ENCODE measurements around the gene TRIM41.
A peak's percentile ranks its signal among the peaks of the same experiment; 100 is the strongest.
"Not testable (repeated sequence)": the region's sequence is repeated elsewhere in the genome, so short reads cannot be mapped to it uniquely, and the experiment has no call there.

TRIM41 gene

DNA sequence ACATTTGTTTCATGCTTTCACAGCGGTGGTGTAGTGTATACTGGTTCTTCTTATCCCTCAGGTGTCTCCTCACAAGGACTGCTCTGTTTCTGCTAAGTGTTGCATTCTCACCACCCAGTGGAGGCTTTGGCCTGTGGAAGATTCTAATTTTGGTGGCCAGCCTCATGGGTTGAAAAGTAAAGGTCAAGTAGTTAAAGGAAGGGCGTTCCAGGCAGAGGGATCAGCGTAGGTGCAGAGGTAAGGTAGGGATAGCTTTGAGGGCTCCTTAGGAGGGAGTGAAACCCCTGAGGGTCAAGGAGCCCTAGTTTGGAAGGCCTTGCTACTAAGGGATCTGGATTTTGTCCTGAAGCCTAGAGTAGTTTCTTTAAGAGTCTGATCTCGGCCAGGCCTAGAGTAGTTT, 25.2 kb downstream of the TRIM41 start:
- DNase-seq (ENCODE audit: low read depth in 2 of 2) = no peak

DNA sequence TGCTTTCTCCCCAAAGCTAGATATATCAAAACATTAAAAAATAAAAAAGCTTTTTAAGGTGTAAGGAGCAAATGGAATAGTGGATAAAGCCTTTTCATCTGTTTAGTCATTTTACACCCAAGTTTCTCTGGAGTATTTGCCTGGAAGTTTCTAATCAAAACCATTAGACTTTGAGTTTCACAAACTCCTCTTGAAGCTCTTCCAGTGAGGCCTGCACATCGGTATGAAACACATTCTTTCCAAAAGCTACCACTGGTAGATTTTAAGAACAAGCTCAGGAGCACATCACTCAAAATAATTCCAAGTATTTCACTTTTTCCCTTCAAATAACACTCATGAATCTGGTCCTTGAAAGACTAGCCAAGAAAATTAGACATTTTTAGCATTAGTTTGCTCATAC, 32.2 kb downstream of the TRIM41 start:
- no peak for DNase-seq (ENCODE audit: low read depth in 2 of 2)

DNA sequence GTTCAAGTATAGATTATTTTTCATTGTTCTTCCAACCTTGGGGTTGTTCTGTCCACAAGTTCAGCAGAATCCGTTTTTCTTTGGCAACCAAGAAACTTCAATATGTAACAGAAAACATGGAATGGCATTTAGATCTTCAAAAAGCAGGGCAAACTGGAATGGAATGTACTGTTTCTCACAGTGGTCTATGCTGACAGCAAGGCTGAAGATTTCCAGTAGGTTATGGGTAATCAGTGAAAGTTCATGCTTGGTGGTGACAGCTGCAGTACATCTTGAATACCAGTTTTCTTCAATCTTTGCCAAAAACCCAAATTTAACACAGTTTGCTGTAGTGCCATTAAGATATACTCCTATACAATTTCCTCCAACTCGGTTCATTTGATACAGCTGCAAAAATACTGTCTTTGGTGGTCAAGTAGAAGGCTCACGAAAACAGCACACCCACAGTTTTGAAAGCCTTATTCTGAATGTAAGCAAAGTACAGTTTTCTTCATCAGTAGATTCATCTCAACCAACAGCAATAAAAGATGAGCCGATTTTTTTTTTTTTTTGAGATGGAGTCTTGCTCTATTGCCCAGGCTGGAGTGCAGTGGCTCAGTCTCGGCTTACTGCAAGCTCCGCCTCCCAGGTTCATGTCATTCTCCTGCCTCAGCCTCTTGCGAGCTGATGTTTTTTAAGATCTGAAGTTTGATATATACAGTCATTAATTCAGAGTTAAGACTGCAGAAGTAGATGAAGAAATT, 32.9 kb downstream of the TRIM41 start:
- DNase-seq (ENCODE audit: low read depth in 2 of 2) = no peak

DNA sequence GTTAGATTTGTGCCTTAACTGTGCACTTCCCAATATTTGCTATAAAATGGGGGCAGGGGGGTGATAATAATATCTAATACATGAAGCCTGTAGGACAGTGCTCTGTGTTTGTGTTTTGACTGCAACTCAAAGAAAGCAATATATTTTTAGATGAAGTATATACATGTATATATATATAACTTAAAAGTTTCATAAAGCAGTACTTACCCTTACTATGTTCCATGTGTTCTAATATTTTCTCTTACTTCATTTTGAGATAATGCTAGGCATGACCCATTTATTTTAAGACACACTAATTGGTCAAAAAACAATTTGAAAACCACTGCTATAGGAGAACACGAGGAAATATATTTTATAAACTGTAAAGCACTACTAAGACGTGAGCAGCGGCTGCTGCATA, 35.5 kb downstream of the TRIM41 start:
- DNase-seq (ENCODE audit: low read depth in 2 of 2) = no peak

DNA sequence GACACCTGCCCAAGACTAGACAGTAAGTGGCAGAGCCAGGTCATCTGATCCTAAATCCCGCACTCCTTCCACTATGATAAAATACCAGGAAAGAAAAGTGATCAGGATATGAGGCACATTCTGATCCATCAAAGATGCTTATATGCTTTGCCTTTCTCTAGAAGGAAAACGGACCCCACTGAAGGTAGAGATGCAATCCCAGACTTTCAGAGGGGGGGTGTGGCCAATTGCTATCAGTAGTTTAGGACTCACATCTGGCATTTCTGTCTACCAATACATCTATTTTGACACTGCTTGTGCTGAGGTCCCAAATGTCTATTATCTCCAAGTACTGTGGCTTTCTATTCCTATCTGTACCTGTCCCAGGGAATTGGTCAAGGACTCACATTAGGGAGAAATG, 36.2 kb downstream of the TRIM41 start:
- DNase-seq (ENCODE audit: low read depth in 2 of 2) = no peak

DNA sequence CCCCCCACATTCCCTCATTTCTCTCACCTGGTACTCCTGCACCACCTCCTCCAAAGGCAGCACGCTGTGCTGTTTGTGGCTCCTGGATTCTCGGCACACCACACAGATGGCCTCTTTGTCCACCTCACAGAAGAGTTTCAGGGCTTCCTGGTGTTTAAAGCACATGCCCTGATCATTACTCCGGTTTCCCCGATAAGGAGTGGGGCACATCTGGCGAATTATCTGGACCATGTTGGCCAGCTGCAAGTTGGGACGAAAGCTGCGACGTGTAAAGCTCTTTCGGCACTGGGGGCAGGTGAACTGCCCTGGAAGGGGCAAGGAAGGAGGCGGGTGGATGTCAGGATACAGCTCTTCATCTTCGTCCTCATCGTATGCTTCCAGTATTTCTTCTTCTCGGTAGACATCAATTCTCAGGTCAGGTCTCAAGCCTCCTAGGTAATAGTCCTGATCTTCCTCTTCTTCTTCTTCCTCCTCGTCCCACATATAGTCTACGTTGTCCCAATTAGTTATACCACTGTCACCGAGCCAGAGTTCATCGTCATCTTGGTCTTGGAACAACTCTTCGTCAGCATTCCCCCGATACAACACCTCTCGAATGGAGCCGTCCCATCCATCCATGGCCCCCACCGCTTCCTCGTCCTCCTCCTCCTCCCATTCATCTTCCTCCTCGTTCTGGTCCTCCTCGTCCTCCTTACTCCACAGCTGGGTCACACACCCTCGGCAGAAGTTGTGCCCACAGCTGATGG, 37.1 kb downstream of the TRIM41 start:
- no peak for DNase-seq (ENCODE audit: low read depth in 2 of 2)

DNA sequence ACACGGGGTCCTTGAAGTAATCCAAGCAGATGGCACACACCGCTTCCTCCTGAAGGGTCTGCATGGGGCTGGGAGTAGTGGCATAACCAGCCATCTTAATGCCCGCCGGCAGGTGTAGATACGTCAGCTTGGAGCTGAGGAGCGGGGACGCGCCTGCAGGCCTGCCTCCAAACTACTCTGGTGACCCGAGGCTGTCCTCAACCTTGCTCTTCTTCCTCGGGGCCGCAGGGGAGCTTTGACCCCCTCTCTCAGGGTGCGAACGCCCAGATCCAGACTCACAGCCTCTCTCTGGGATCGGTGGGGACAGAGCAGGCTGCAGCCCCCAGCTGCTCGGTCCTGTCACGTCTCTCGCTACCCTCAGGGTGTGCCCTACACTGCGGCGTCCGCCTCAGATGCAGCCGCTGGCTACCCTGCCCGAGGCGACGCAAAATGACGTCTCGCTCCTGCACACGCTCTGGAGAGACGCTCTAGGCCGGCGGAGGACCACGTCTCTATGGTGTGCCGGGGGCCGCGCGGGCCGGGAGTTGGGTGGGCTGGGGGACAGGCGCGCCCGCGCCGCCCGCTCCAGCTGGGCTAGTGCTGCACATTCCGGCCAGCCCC, 37.7 kb downstream of the TRIM41 start, which contains the start of gene TRIM52:
Gene TRIM52, minus strand, starts transcription at position 424 of the 600 bp plus-strand sequence. Its CDS starts 330 bp downstream, at position 94.
- peak; percentile 84 to 87 for DNase-seq (ENCODE audit: low read depth in 2 of 2)

DNA sequence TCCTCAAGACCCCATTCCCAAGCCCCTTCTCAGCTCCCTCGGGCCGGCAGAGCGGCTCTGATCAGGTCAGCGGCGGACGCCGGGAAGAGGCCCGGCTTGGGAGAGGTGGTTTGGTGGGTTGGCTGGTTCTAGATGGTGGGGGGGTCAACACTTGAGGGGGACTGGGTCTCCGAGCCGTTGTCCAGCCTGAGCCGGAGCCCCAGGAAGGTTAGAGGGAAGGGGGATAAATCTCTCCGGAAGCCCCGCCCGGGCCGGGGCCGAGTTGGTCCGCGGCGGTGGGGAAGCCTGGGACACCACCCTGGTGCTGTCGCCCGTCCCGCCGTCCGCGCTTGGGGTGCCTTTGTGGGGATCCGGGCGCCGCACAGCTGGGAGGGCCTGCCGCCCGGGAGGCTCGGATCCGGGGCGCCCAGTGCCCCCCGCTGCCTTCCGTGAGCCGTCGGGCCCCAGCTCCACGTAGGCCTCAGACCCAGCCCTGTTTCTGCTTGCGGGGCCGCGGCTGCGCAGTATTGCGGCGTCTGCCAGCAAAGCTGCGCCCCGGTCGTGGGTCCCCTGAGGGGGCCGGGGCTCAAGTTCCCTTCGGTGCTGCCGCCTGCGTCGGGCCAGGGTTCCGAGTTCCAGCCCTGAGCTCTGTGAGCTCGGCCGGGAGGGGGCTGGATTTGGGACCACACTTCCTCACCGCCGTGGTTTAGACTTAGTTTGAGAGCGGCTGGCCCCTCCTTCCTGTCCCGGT, 38.4 kb downstream of the TRIM41 start:
- DNase-seq (ENCODE audit: low read depth in 2 of 2) = peak; percentile 61

DNA sequence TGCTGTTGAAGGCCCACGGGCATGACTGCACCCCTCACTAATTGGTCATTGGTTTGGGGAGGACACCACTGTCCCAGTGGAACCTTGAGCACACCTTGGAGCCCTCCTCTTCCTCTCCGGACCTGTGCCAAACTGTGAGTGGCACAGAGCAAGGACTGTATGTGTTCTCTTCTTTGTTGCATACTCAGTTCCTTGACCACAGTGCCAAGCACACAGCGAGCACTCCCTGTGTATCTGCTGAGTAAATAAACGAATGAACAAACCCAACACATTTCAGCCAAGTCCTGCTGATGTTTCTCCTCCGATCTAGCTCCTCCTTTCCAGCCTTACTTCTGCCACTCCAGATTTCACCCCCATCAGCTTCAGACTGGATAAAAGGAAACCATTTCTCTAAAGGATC, 40.6 kb downstream of the TRIM41 start:
- DNase-seq (ENCODE audit: low read depth in 2 of 2) = no peak

DNA sequence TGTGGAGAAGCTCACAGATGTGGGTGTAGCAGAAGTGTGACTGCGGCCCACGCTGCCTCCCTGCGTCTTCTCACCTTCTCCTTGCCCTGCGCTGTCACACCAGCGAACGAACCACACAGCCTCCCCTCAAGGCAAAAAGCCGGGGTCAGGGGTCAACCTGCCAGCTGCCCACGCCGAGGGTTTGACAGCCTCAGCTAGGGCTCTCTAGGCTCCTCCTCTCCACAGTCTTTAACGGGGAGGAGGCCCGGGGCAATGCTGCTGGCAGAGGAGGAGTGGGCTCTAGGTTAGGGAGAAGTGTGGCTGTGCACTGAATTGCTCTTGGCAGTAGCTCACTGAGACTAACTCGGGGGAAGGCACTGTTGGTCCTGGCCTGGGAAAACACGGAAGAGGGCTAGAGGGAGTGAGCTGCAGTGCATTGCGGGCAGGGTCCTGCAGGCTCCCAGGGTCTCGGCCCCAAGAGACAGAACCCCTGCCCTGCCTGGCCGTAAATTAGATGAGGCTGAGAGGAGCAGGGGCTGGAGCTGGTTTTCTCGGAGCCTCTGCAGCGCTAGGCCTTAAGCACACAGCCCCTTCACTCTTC, 42.1 kb downstream of the TRIM41 start:
- DNase-seq (ENCODE audit: low read depth in 2 of 2) = no peak

DNA sequence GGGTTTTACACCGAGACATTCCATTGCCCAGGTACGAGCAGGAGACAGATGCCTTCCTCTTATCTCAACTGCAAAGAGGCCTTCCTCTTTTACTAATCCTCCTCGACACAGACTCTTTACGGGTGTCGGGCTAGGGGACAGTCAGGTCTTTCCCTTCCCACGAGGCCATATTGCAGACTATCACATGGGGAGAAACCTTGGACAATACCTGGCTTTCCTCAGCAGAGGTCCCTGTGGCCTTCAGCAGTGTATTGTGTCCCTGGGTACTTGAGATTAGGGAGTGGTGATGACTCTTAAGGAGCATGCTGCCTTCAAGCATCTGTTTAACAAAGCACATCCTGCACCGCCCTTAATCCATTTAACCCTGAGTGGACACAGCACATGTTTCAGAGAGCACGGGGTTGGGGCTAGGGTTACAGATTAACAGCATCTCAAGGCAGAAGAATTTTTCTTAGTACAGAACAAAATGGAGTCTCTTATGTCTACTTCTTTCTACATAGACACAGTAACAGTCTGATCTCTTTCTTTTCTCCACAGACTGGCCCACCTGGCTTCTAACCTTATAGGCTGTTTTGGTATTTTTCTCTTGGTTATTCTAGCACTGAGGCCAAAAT, 44.3 kb downstream of the TRIM41 start:
- not testable (repeated sequence) for DNase-seq (ENCODE audit: low read depth in 2 of 2)

DNA sequence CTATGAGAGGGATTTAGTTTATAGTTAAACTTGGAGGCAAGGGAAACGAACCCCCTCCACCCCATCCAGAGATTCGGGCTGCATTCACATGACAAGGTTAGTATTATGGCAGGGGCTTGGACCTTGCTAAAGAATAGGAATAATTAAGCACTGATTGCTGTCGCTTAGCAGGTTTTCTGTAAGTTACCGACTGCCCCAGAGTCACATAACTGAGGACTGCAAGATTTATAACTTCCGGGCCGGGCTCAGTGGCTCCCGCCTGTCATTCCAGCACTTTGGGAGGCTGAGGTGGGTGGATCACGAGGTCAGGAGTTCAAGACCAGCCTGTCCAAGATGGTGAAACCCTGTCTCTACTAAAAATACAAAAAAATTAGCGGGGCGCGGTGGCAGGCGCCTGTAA, 44.8 kb downstream of the TRIM41 start:
- DNase-seq (ENCODE audit: low read depth in 2 of 2) = not testable (repeated sequence)

DNA sequence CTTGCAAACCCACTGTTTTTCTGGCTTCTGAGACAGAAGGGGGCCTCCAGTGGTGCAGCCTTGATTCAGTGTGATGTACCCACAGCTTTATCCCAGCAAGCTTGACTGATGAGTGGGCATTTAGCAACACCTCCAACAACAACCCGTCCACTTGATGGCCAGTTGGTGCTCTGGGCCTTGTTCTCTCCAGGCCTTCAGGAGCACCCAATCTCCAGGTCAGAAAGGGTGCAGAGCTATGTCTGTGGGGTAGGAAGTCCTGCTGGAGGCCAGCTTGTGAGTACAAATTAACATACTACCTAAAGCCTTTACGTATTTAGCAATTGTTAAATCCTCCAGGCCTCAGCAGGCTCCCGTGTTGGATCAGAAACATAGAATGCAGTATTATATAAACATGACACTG, 48.0 kb downstream of the TRIM41 start:
- DNase-seq (ENCODE audit: low read depth in 2 of 2) = no peak

DNA sequence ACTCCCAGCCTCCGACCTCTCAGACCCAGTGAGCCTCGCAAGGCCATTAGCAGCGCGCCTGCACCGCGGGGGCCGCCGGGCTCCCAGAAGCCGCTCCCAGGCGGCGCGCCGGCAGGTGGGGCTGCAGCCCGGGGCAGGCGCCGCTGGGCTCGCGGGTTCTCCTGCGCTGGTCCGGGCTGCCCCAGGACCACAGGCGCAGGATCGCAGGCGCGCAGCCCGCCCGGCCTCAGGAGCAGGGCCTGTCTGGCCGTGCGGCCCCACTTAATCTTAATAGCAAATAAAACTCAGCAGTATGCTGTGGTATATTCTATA, 50.3 kb downstream of the TRIM41 start:
- not testable (repeated sequence) for DNase-seq (ENCODE audit: low read depth in 2 of 2)

DNA sequence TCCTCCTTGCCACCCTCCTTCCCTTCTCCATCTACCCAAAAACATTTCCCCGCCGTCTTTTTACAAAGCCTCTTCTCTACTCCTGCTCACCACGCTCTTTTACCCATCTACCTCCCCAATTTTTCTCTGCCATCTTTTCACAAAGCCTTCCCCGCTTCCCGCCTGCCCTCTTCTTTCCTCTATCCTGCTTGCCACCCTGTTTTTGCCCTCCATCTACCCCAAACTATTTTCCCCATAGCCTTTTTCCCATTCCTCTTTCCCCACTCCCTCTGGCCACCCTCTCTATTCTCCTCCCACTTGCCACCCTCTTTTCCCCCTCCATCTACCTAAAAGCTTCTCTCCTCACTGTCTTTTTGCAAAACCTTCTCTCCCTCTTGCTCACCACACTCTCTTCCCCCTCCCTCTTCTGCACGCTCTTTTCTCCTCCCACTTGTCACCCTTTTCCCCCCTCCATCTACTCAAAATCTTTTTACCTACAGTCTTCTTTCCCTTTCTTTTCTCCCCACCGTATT, 57.2 kb downstream of the TRIM41 start:
- no peak for DNase-seq (ENCODE audit: low read depth in 2 of 2)

DNA sequence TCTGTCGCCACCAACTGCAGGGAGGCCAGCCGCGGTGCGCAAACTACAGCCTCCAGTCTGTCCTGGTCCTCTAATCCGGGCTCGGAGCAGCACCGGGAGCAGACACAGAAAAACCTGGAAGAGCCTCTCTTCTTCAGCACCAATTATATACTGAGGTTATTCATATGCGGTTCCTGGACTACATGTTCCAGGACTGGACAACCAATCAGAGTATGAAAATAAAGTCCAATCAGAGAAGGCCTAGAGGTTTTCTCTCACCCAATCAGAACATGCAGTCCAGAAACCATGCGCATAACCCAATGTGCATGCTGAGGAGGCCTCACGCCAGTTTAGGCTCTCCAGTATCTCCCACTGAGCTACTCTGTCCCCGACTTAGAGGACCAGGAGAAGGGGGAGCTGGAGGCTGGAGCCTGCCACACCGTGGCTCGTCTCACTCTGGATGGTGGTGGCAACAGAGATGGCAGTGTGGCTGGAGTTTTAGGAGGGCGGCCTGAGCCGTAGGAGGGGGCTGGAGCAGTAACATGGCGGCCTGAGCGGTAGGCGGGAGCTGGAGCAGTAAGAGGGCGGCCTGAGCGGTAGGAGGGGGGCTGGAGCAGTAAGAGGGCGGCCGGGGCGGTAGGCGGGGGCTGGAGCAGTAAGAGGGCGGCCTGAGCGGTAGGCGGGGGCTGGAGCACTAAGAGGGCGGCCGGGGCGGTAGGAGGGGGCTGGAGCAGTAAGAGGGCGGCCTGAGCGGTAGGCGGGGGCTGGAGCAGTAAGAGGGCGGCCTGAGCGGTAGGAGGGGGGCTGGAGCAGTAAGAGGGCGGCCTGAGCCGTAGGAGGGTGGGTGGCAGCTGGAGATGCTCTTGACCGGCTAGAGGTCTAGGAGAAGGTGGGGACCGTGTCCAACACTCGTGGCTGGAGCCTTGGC, 58.2 kb downstream of the TRIM41 start:
- DNase-seq (ENCODE audit: low read depth in 2 of 2) = no peak

DNA sequence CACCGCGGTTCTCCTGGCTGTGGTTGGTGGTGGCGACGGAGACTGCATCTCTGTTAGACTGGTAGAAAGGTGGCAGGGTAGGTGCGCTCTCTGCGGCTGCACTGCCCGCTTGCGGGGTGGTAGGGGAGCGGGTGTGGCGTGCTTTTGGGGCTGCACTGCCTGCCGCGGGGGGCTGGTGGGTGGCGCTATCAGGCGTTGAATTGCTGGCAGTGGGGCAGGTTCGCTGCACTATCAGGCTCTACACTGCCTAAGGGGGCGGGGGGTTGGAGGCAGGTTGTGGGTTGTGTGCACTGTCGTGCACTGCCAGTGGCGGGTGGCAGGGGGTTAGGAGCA, 58.9 kb downstream of the TRIM41 start:
- no peak for DNase-seq (ENCODE audit: low read depth in 2 of 2)

DNA sequence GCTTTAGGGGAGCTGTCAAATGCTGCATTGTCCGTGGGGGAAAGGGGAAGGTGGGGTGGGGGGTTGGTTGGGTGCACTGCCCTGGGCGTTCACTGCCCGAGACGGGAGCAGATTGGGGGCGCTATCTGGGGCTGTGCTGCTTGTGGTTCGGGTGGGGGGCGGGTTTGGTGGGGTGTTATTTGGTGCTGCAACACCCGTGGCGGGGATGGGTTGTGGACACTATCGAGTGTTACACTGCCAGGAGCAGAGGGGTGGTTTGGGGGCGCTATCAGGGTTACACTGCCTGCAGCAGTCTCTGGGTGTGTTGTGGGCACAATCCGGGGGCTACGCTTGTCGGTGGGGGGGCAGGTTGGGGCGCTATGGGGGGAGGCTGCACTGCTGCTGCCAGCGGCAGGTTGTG, 59.3 kb downstream of the TRIM41 start:
- not testable (repeated sequence) for DNase-seq (ENCODE audit: low read depth in 2 of 2)

DNA sequence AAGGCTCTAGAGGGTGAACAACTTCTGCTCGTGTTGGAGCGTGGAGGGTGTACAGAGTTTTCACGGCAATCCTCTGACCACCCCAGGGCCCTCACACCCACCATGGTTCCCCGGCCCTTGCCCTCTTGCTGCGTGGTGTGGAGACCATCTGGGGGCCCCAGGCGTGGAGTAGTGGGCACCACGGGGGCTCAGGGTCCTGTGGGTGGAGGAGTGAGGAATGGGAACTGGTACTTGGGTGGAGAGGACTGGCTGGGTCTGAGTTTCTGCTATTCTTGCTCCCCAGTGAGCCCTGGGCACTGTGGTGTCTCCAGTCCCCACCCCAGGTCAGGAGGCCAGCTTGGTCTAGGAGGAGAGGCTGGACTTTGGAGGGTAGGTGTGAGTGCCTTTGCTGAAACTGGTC, 59.8 kb downstream of the TRIM41 start:
- DNase-seq (ENCODE audit: low read depth in 2 of 2) = no peak

DNA sequence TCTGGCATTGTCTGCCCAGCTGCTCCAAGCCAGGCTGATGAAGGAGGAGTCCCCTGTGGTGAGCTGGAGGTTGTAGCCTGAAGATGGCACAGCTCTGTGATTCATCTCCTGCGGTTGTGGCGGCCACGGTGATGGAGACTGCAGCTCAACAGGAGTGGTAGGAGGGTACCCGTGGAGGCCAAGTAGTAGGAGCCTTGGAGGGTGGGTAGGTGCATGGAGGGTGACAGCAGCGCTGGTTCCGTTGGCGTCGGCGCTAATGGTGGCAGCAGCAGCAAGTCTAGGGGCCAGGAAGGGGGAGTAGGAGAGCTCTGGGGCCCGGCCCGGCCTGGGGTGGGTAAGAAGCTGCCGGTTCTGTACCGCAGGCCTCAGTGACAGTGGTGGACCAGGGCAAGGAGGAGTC, 60.3 kb downstream of the TRIM41 start:
- DNase-seq (ENCODE audit: low read depth in 2 of 2) = no peak

Data from stimulated activated CD8-positive, alpha-beta memory T cell treated with anti-CD3 and anti-CD28 coated beads, Interleukin-15, amount 100 ng/mL, for 48 hours (primary cell).